Right hindlimb (tissue), 1 donor: ENCODE data around the gene AKNA.

Experiments used
- DNase-seq: peaks from one replicate; pipeline ENCODE4 v3.0.0-alpha.2; 2018

The AKNA gene

DNA sequence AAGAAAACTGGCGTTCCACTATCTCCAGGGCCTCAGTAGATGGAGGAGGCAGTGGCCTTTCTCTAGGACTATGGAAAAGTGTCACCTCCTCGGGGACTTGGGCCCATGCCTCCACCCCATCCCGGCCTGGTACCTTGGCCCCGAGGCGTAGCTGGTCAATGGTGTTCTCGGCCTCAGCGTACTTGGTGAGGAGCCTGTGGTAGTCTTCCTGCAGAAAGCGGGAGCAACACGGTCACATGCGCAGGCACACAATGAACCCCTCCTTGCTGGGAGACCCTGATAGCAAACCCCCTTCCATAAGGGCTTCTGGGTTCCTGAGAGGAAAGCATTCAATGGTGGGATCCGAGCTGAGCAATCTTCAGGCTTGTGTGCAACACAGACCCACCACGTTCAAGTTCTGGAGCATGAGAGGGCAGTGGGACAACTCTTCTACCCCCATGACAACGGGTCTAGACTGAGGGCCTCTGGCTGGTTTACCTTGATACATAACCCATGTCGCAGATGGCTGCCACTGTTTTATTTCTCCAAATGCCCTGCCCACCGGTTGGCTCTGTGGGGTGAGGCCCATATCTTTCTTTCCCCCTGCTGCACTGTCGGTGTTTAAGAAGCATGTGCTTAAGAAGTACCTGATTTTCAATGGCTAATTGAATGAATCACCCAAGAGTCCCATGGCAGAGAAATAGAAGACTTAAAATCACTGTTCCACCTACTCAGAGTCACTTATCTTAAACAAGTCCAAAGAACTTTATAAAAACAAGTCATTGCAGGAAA, 13.6 kb downstream of the AKNA start:
- DNase-seq: no peak

DNA sequence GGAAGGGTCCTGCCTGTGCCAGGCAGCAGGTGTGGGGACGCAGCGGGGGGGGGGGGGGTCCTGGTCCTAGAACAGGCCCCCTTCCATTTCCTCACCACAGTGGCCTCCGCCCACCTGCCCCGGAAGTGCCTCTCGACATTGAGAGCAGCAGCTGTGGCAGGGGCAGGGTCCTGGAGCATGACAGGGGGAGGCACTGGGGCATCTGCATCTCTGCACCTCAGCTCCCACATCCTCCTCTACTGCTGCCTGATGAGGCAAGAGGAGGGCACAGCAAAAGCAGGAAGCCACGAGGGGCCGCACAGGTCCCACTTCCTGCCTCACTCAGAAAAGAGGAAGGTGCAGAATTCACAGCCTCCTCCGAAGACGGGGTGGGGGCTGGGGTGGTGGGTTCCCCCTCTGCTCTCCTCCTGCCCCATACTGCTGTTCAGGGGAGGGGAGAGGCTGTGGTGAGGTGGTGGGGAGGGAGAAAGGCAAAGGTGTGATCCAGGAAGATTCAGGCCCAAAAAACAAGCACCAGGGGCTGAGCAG, 14.8 kb downstream of the AKNA start:
- no peak for DNase-seq

GRCh38 chr9:114371973-114372917, 15.5 kb downstream of the AKNA start:
- DNase-seq: no peak

GRCh38 chr9:114371343-114371944, 16.3 kb downstream of the AKNA start:
- no peak for DNase-seq

DNA sequence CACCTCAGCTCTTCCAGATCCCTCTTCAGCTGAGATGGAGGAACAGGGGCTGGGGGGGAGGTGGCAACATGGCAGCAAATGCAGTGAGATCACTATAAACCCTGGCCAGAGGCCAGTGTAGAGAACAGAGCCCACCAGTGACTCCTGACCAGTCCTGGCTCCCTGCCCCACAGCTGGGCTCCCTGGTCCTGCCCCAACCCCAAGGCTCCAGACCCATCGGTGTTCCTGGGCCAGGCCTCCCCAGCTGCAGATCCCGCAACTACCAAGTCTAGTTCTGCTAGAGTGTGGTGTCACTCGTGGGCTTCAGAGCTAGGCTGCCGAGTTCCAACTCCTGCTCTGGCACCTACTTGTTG, 16.8 kb downstream of the AKNA start:
- DNase-seq: no peak

DNA sequence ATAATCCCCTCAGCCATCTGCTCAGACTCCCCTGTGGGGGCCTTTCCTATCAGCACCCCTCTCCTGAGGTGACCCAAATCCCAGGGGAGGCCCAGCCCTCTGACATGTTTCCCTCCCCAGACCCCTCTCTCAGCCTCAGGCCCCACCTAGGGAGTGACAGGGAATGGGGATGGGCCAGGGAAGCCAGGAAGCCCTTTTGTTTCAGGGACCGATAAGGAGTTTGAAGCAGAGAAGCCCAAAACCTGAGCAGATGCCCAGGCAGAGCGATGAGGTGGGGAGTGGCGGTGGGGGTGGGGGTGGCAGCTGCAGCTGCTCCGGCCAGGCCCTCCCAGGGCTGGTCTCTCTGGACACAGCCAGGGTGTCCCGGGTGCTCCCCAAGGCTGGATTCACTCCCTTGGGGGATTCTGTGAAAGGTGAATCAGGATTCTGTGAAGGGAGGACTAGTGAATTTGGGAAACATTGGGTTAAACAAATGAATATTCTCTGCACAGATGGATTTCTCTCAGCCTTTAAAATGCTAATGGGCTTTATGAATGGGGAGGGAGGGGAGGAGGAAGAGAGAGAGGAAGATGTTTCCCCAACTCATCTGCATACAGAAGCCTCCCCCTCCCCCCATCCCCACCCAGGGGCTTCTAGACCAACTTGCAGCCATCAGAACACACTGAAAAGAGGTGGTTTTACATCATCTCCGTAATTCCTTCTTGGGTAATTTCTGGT, 17.4 kb downstream of the AKNA start:
- DNase-seq: no peak

- DNase-seq: no peak
Measured at GRCh38 chr9:114369216-114370130, 18.3 kb downstream of the AKNA start.

DNA sequence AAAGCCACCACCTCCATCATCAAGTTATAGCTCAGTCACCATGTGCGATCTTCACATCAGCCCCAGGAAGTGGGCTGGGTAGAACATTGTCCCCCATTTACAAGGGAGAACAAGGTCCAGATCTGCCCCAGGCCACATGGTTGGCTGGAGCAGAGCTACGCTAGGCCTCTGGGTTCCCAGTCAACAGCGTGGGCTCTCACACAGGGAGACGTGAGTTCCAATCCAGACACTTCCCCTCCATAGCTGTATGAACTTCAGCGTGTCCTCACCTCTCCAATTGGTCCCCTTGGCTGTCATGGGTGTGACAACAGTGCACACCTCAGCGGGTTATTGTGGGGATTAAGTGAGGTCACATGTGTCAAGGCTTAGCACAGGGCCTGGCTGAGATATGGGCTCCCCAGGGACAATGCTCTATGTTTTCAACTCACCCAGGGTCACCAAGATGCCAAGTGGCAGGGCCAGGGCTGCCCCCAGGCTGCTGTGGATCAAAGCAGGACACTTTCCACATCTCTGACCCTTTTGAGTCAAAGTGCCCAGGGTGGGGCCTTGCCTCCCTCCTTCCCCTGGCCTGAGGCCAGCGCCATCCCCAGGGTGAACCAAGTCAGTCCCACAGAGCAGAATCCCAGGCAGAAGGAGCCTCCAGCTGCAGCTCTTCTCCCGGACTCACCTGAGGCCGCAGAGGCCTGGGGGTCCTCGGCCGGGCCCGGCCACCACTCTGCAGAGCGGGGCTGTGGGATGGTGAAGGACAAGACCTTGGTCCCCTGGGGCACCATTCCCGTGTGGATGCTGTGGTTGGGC, 19.8 kb downstream of the AKNA start:
- no peak for DNase-seq

- DNase-seq: no peak
Measured at GRCh38 chr9:114367366-114367765, 20.4 kb downstream of the AKNA start.

GRCh38 chr9:114366334-114367128, 21.3 kb downstream of the AKNA start:
- DNase-seq: no peak

DNA sequence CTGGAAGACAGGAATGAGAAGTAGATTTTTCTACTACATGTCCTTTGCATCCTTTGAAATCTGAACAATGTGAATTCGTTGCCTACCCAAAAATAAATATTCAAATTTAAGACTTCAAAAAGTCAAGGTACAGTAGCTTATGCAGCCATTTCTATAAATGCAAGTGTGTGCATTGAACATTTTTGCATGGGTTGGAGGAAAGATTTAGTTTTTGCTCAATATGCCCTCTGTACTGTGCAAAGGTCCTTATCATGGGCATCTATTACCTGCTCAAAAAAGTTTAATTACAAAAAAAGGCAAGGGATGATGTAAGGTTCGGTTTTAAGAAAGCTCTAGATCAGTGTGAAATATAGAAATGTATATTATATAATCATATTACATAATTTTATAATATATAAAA, 22.6 kb downstream of the AKNA start:
- DNase-seq: no peak

DNA sequence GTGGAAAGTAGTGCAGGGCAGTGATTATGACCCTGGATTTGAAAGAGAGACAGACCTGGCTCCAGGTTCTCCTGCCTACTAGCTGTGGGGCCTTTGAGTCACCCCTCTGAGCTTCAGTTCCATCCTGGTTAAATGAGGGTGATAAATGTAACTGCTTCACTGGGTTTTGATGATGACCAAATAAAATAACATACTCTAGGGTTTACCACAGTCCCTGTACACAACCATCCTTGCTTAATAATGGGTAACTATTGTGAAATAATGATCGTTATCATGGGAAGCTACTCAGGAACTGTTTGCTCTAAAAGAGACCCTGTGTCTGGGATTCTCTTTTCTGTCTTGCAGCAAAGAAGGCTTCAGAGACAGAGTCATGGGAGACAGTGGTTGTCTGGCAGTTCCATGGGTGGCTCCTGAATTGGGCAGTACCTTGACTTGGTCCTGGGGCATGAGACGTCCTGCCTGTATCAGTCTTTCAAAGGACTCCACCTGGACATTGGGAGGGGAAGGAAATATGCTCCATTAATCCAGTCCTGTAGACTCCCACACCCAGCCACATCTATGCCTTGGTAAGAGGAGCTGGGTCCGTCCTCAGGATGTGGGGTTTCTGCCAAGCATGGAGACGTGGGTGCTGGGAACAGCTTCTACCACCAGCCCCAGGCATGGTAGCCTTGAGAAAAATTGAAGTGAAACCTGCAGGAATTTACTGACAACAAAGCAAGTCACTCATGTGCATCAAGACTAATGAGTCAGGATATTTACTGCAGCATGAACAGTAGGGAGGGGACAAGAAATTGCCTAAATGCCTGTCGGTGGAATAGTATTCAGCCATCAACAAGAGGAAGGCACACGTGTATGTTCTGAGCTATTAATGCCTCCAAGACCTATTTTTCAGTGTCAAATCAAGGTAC, 23.4 kb downstream of the AKNA start:
- no peak for DNase-seq

GRCh38 chr9:114363424-114363823, 24.4 kb downstream of the AKNA start:
- DNase-seq: no peak

- no peak for DNase-seq
Measured at GRCh38 chr9:114362394-114362793, 25.4 kb downstream of the AKNA start.

GRCh38 chr9:114361542-114361941, 26.2 kb downstream of the AKNA start:
- DNase-seq: no peak

GRCh38 chr9:114359801-114360200, 28.0 kb downstream of the AKNA start:
- no peak for DNase-seq

DNA sequence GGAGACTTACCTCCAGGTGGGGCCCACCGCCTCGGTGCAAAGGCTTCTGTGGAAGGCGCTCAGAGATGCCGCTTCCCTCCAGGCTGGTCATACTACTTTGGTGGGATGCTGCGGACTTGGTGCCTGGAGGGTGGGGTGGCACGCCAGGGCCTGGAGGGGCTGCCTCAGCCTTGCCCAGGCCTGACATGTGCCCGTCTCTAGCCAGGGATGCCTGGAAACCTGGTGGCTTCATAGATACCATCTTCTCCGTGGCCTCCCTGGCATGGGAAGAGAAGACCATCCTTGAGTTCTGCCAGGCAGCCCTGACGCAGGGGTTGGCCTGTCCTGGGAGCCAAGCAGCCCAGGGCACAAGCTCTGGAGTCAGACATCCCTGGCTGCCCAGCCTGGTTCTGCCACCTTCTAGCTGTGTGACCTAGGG, 29.9 kb downstream of the AKNA start:
- no peak for DNase-seq

DNA sequence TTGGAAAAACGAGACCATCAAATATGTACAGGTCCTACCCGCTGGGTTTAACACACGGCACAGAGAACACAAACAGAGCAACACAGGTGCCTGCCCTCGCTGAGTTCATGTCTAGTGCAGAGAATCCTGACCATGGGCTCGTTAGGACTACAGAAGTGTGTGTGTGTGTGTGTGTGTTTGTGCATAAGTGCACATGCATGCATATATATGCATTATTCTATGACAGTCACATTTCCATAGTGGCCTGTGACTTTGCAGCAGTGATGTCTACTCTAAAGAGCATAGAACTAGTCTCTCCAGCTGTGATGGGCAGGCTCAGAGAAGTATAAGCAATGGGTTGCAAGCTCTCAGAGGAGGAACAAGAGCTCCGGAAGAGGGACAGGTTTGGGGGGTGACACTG, 30.4 kb downstream of the AKNA start:
- no peak for DNase-seq

- no peak for DNase-seq
Measured at GRCh38 chr9:114356792-114357191, 31.0 kb downstream of the AKNA start.
